Measurements from ENCODE around the gene KLRC1.
"Not testable (repeated sequence)": the region's sequence is repeated elsewhere in the genome, so short reads cannot be mapped to it uniquely, and the experiment has no call there.

KLRC1 gene

DNA sequence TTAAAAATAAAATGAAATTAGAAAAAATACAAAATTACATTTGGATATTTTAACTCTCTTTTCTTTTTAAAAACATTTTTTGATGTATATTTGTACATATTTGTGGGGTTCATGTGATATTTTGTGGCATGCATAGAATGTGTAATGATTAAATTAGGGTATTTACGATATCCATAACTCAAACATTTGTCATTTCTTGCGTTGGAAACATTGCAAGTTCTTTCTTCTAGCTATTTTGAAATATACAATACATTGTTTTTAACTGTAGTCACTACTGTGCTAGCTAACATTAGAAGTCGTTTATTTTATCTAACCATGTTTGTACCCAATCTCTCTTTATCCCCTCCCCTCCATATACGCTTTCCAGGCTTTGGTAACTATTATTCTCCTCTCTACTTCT is 38.6 kb upstream of the KLRC1 start:
- Histone ChIP-seq H3K4me2 (no peak overlapping the region), H3K27ac (no peak overlapping the region), H4K20me1 (ENCODE audit: insufficient read depth) (no peaks in the 10 kb centered on the region), H3K9ac (no peak overlapping the region), H3K4me3 (IDR thresholded peaks at IDR 0.05; ENCODE audit: insufficient read depth, low read depth, low read length) (no peak overlapping the region), H2AFZ (ENCODE audit: low read depth) (no peak overlapping the region), H3K4me1 (ENCODE audit: low read depth, poor library complexity, severe bottlenecking) (no peaks in the 10 kb centered on the region), H3K79me2 (ENCODE audit: insufficient read depth, low read depth) (no peaks in the 10 kb centered on the region), H3K36me3 (ENCODE audit: insufficient read depth) (no peaks in the 10 kb centered on the region), H3K27me3 (ENCODE audit: insufficient read depth, low read depth) (no peaks in the 10 kb centered on the region)
- TF ChIP-seq, protein P1, sequence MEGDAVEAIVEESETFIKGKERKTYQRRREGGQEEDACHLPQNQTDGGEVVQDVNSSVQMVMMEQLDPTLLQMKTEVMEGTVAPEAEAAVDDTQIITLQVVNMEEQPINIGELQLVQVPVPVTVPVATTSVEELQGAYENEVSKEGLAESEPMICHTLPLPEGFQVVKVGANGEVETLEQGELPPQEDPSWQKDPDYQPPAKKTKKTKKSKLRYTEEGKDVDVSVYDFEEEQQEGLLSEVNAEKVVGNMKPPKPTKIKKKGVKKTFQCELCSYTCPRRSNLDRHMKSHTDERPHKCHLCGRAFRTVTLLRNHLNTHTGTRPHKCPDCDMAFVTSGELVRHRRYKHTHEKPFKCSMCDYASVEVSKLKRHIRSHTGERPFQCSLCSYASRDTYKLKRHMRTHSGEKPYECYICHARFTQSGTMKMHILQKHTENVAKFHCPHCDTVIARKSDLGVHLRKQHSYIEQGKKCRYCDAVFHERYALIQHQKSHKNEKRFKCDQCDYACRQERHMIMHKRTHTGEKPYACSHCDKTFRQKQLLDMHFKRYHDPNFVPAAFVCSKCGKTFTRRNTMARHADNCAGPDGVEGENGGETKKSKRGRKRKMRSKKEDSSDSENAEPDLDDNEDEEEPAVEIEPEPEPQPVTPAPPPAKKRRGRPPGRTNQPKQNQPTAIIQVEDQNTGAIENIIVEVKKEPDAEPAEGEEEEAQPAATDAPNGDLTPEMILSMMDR (conservative IDR thresholded peaks at IDR 0.05; ENCODE audit: low read depth, low read length), result no peak

DNA sequence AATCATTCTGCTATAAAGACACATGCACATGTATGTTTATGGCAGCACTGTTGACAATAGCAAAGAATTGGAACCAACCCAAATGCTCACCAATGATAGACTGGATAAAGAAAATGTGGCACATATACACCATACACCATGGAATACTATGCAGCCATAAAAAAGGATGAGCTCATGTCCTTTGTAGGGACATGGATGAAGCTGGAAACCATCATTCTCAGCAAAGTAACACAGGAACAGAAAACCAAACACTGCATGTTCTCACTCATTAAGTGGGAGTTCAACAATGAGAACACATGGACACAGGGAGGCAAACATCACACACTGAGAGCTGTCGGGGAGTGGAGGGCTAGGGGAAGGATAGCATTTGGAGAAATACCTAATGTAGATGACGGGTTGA is 34.2 kb upstream of the KLRC1 start:
- H3K4me2 ChIP-seq; H3K79me2 ChIP-seq (ENCODE audit: insufficient read depth, low read depth); H3K4me1 ChIP-seq (ENCODE audit: low read depth, poor library complexity, severe bottlenecking); H3K9ac ChIP-seq; H3K27me3 ChIP-seq (ENCODE audit: insufficient read depth, low read depth); H3K4me3 ChIP-seq (IDR thresholded peaks at IDR 0.05; ENCODE audit: insufficient read depth, low read depth, low read length); H3K27ac ChIP-seq; H4K20me1 ChIP-seq (ENCODE audit: insufficient read depth); H3K36me3 ChIP-seq (ENCODE audit: insufficient read depth); H2AFZ ChIP-seq (ENCODE audit: low read depth): not testable (repeated sequence)

DNA sequence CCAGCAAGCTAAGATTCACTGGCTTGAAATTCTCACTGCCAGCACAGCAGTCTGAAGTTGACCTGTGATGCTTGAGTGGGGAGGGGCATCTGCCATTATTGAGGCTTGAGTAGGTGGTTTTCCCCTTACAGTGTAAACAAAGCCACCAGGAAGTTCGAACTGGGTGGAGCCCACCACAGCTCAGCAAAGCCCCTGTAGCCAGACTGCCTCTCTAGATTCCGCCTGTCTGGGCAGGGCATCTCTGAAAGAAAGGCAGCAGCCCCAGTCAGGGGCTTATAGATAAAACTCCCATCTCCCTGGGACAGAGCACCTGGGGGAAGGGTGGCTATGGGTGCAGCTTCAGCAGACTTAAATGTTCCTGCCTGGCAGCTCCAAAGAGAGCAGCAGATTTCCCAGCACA is 28.7 kb upstream of the KLRC1 start:
- not testable (repeated sequence) for H3K36me3 ChIP-seq (ENCODE audit: insufficient read depth); H3K27me3 ChIP-seq (ENCODE audit: insufficient read depth, low read depth); H4K20me1 ChIP-seq (ENCODE audit: insufficient read depth); H3K27ac ChIP-seq; H3K4me1 ChIP-seq (ENCODE audit: low read depth, poor library complexity, severe bottlenecking); H3K4me3 ChIP-seq (IDR thresholded peaks at IDR 0.05; ENCODE audit: insufficient read depth, low read depth, low read length); H3K79me2 ChIP-seq (ENCODE audit: insufficient read depth, low read depth); H2AFZ ChIP-seq (ENCODE audit: low read depth); H3K4me2 ChIP-seq; H3K9ac ChIP-seq

DNA sequence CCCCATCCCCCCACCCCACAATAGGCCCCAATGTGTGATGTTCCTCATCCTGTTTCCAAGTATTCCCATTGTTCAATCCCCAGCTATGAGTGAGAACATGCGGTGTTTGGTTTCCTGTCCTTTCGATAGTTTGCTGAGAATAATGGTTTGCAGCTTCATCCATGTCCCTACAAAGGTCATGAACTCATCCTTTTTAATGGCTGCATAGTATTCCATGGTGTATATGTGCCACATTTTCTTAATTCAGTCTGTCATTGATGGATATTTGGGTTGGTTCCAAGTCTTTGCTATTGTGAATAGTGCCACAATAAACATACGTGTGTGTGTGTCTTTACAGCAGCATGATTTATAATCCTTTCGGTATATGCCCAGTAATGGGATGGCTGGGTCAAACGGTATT is 19.6 kb upstream of the KLRC1 start:
- not testable (repeated sequence) for H3K9ac ChIP-seq; H3K27me3 ChIP-seq (ENCODE audit: insufficient read depth, low read depth); H3K27ac ChIP-seq; H3K4me2 ChIP-seq; H3K4me3 ChIP-seq (IDR thresholded peaks at IDR 0.05; ENCODE audit: insufficient read depth, low read depth, low read length); H2AFZ ChIP-seq (ENCODE audit: low read depth); H3K36me3 ChIP-seq (ENCODE audit: insufficient read depth); H3K4me1 ChIP-seq (ENCODE audit: low read depth, poor library complexity, severe bottlenecking); H4K20me1 ChIP-seq (ENCODE audit: insufficient read depth); H3K79me2 ChIP-seq (ENCODE audit: insufficient read depth, low read depth)

DNA sequence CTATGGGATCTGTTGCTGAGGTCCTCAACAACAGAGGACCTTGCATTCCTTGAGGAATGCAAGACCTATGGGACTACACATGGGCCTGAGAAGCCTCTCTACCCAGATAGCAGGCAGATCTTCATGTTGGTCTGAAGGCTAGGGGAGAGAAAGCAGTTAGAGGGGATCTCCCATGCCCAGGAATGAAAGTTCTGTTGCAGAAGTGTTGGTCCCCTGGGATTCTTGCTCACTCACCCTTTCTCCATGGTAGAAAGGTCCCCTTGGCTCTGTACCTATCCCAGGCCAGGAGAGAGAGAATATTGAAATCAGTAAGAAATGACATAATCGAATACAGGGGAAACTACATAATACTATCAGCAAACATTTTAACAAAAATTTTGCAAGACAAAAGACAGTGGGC is 16.5 kb upstream of the KLRC1 start:
- H3K27me3 ChIP-seq (ENCODE audit: insufficient read depth, low read depth), result no peaks in the 10 kb centered on the region
- no peak overlapping the region for H3K27ac ChIP-seq
- no peak overlapping the region for H3K4me3 ChIP-seq (IDR thresholded peaks at IDR 0.05; ENCODE audit: insufficient read depth, low read depth, low read length)
- H2AFZ ChIP-seq (ENCODE audit: low read depth), result no peak overlapping the region
- no peaks in the 10 kb centered on the region for H3K79me2 ChIP-seq (ENCODE audit: insufficient read depth, low read depth)
- TF ChIP-seq, protein P1 (conservative IDR thresholded peaks at IDR 0.05; ENCODE audit: low read depth, low read length), result no peak
- H3K4me1 ChIP-seq (ENCODE audit: low read depth, poor library complexity, severe bottlenecking), result no peaks in the 10 kb centered on the region
- H3K9ac ChIP-seq, result no peak overlapping the region
- H3K4me2 ChIP-seq, result no peak overlapping the region
- H3K36me3 ChIP-seq (ENCODE audit: insufficient read depth), result no peaks in the 10 kb centered on the region
- H4K20me1 ChIP-seq (ENCODE audit: insufficient read depth), result no peaks in the 10 kb centered on the region

DNA sequence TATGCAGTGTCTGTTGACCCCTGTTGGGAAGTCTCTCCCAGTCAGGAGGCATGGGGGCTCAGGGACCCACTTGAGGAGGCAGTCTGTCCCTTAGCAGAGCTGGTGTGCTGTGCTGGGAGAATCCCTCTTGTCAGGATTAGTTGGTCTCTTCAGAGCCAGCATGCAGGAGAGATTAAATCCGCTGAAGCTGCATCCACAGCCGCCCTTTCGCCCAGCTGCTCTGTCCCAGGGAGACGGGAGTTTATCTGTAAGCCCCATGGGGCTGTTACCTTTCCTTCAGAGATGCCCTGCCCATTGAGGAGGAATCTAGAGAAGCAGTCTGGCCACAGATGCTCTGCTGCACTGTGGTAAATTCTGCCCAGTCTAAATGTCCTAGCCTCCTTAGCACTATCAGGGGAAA is 13.1 kb upstream of the KLRC1 start:
- no peak overlapping the region for H2AFZ ChIP-seq (ENCODE audit: low read depth)
- TF ChIP-seq, protein P1 (conservative IDR thresholded peaks at IDR 0.05; ENCODE audit: low read depth, low read length), result no peak
- H3K4me1 ChIP-seq (ENCODE audit: low read depth, poor library complexity, severe bottlenecking), result no peaks in the 10 kb centered on the region
- H3K4me2 ChIP-seq, result no peak overlapping the region
- H3K27ac ChIP-seq, result no peak overlapping the region
- no peaks in the 10 kb centered on the region for H4K20me1 ChIP-seq (ENCODE audit: insufficient read depth)
- H3K9ac ChIP-seq, result no peak overlapping the region
- H3K27me3 ChIP-seq (ENCODE audit: insufficient read depth, low read depth), result no peaks in the 10 kb centered on the region
- no peaks in the 10 kb centered on the region for H3K36me3 ChIP-seq (ENCODE audit: insufficient read depth)
- no peak overlapping the region for H3K4me3 ChIP-seq (IDR thresholded peaks at IDR 0.05; ENCODE audit: insufficient read depth, low read depth, low read length)
- H3K79me2 ChIP-seq (ENCODE audit: insufficient read depth, low read depth), result no peaks in the 10 kb centered on the region
